ENCODE results near the gene ELOB. TPM values are rescaled to one million over a fixed set of nuclear protein-coding genes. Genes with fewer than 3 reads are reported as not detected.

Gene ELOB
- total and polyA plus RNA-seq, 2 of the 13 experiments (the other 11 are each of a cell fraction or from before 2014, with no cell fraction given), result 208 to 225 TPM

GRCh38 chr16:2777231-2777902, at the start of gene ELOB (continued):
- TF ChIP-seq ZNF512 (CRISPR knock-in tag; IDR thresholded peaks at IDR 0.05), result no peak
- TF ChIP-seq MEIS1 (CRISPR knock-in tag; IDR thresholded peaks at IDR 0.05; ENCODE audit: borderline replicate concordance), result no peak
- TF ChIP-seq ELF3 (CRISPR knock-in tag; IDR thresholded peaks at IDR 0.05), result no peak
- TF ChIP-seq ZMAT3 (CRISPR knock-in tag; conservative IDR thresholded peaks at IDR 0.05), result peak; percentile 73; the same call in 1 of the 2 replicates
- TF ChIP-seq RBFOX2 (IDR thresholded peaks at IDR 0.05; ENCODE audit: low read depth, low read length), result peak; percentile 97
- TF ChIP-seq ZNF34 (CRISPR knock-in tag; IDR thresholded peaks at IDR 0.05; ENCODE audit: borderline replicate concordance), result no peak
- TF ChIP-seq ZHX1 (CRISPR knock-in tag; IDR thresholded peaks at IDR 0.05; ENCODE audit: low read depth), result peak; percentile 94
- TF ChIP-seq ATF3 (CRISPR knock-in tag; IDR thresholded peaks at IDR 0.05), result no peak
- no peak for TF ChIP-seq ZNF776 (CRISPR knock-in tag; IDR thresholded peaks at IDR 0.05)
- TF ChIP-seq KLF11 (CRISPR knock-in tag; IDR thresholded peaks at IDR 0.05), result no peak
- no peak for TF ChIP-seq ZNF549 (CRISPR knock-in tag; IDR thresholded peaks at IDR 0.05)
- no peak for TF ChIP-seq ZFP36L1 (CRISPR knock-in tag; IDR thresholded peaks at IDR 0.05)
- TF ChIP-seq SRSF1 (optimal IDR thresholded peaks at IDR 0.05; ENCODE audit: low read depth, low read length), result peak; percentile 26
- TF ChIP-seq SMAD1 (CRISPR knock-in tag; IDR thresholded peaks at IDR 0.05; ENCODE audit: borderline replicate concordance, low read depth), result 0 out of 2 replicates have a peak, but pooled peaks have one; percentile 9
- TF ChIP-seq E2F5 (CRISPR knock-in tag; conservative IDR thresholded peaks at IDR 0.05), result no peak
- TF ChIP-seq SAFB2 (CRISPR knock-in tag; IDR thresholded peaks at IDR 0.05; ENCODE audit: borderline replicate concordance, low read depth), result no peak
- TF ChIP-seq ADNP (CRISPR knock-in tag; IDR thresholded peaks at IDR 0.05), result no peak
- TF ChIP-seq HNF4A (CRISPR knock-in tag; IDR thresholded peaks at IDR 0.05), result 0 out of 2 replicates have a peak, but pooled peaks have one; percentile 8
- TF ChIP-seq SNAPC4 (CRISPR knock-in tag; IDR thresholded peaks at IDR 0.05), result no peak

Measured in HepG2 (cell line).